GM21367 (cell line): ENCODE results near the gene FBLN2.
"Not testable (repeated sequence)": the region's sequence is repeated elsewhere in the genome, so short reads cannot be mapped to it uniquely, and the experiment has no call there.

Experiments used
- ATAC-seq: cut with Tn5 transposase; IDR thresholded peaks from one replicate; pipeline ENCODE4 v1.9.1; 2021; ENCODE audit not compliant: unreplicated experiment

FBLN2 gene

GRCh38 chr3:13548696-13549622 lies at the start of gene FBLN2:
FBLN2 (plus strand) TSS chr3:13549125; CDS start chr3:13570356, 21,231 bp downstream.
- no peak for ATAC-seq

GRCh38 chr3:13499246-13499645 lies 49.7 kb upstream of the FBLN2 start:
- not testable (repeated sequence) for ATAC-seq

GRCh38 chr3:13500133-13500885 lies 48.6 kb upstream of the FBLN2 start:
- no peak for ATAC-seq

DNA sequence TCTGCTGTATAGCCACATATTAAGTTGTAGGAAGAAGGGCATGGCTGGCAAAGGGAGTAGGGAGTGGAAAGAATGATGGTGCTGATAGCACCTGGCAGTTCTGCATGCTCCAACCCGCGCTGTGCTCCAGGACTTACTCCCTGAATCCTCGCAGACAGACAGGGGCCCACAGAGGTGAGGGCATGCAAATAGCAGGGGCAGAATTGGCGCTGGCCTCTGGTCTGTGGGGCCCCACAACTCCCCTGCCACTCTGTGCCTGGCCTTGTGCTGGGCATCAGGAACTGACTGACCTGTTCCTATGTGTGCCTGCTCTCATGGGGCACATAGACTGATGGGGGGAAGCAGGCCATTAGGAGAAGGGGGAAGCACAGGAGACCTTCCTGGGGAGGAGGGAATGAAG lies 47.9 kb upstream of the FBLN2 start:
- no peak for ATAC-seq

DNA sequence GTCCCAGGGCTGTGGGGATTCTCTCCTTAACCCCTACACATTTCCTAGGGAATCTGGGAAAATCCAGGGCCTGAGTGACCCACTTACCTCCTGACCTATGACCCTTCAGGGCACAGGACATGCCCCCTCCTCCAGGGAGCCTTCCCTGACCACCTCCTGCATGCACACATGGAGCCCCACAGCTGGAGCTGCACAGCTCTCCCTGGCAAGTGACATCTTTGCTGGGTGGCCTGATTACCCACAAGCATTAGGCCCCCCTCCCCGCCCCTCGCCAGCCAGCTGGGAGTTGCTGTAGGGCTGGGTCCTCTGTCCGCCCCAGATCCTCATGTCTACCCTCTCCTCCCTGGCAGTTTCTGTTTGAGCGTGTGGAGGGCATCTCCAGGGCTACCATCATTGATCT lies 47.4 kb upstream of the FBLN2 start:
- ATAC-seq = no peak

- no peak for ATAC-seq
Measured at GRCh38 chr3:13501958-13502790, 46.8 kb upstream of the FBLN2 start.

DNA sequence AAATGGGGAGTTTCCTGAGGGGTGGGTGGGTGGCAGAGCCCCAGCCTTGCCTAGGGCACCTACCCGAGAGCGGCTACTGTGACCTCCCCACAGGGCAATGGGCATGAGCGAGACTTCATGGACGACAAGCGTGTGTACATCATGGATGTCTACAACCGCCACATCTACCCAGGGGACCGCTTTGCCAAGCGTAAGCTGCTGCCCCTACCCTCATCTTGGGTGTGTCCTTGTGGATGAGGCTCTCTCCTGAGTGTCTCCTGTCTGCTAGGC lies 46.2 kb upstream of the FBLN2 start:
- ATAC-seq = no peak

DNA sequence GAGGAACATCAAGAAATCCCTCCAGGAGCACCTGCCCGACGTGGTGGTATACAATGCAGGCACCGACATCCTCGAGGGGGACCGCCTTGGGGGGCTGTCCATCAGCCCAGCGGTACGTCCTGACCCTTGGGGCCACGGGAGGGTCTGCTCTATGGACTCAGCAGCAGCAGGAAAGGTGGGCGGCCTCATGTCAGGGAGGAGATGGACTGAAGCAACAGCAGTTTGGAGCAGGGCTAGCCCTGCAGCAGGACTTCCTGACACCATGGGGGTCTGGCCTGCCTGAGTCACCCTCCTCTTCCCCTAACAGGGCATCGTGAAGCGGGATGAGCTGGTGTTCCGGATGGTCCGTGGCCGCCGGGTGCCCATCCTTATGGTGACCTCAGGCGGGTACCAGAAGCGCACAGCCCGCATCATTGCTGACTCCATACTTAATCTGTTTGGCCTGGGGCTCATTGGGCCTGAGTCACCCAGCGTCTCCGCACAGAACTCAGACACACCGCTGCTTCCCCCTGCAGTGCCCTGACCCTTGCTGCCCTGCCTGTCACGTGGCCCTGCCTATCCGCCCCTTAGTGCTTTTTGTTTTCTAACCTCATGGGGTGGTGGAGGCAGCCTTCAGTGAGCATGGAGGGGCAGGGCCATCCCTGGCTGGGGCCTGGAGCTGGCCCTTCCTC lies 44.6 kb upstream of the FBLN2 start:
- ATAC-seq = no peak

- no peak for ATAC-seq
Measured at GRCh38 chr3:13505147-13506130, 43.5 kb upstream of the FBLN2 start.

- no peak for ATAC-seq
Measured at GRCh38 chr3:13506239-13506638, 42.7 kb upstream of the FBLN2 start.

DNA sequence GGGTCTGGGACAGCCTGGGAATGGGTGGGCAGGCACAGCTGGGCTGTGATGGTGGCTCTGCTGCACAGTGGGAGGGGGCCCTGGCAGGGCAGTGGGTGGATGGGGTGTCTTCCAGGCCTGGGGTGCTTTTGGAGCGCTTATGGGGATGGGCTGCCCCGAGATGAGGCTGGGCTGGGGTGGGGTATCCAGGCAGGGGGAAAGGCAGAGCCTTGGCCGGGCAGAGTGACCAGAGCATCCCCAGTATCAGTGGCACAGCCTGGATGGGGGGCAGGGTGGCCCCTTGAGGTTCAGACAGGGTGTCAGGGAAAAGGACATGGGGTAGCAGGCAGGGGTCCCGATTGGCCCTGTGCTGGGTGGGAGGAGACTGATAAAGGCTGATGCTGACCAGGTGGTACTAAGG lies 42.2 kb upstream of the FBLN2 start:
- no peak for ATAC-seq

DNA sequence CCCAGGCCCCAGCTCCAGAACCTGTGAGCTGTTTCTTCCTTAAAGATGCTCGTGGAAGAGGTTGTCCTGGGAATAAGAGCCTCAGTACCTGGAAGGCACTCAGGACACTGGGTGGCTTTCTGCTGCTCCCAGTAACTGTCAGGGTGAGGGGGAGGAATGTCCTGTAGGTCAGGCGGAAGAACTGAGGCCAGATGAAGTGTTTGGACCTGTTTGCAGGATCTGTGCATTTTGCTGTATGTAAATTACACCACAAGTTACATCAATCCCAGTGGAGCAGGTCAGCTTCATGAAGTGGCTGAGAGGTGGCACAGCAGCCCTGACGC lies 41.7 kb upstream of the FBLN2 start:
- no peak for ATAC-seq

DNA sequence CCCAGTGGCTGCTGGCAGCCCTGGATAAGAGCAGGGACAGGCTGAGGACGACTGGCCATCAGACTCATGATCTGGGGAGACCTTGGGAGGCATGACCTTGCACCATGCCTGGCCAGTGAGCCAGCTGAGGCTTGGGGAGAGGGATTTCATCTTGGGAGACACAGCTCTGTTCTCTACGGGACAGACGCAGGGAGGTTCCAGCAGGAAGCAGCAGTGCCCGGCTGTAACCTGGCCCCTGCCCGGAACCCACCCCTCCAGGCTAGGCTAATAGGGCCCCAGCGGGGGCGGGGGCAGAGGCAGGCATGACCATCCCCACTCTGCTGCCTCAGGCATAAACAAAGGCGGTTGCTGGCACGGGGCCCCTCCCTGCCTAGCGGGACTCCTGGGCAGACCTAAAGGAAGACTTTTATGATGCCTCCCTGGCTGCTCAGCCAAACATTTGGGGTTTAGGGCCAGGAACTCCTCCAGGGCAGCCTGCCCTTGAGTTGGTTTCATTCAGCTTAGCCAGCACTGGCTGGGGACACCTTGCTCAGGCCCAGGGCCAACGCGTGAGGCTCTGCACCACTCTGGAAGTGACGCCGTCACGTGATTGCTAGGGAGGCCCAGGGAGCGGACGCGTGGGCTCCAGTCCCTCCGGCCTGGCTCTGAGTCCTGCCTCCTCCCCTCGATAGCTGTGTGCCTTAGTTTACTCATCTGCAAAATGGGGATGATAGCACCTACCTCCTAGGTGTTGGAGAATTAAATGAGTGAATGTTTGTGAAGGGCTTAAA lies 41.2 kb upstream of the FBLN2 start:
- ATAC-seq = no peak

- ATAC-seq = no peak
Measured at GRCh38 chr3:13508496-13508895, 40.4 kb upstream of the FBLN2 start.

GRCh38 chr3:13509059-13509815 lies 39.7 kb upstream of the FBLN2 start:
- ATAC-seq = no peak

GRCh38 chr3:13509816-13510192 lies 39.1 kb upstream of the FBLN2 start:
- no peak for ATAC-seq

- no peak for ATAC-seq
Measured at GRCh38 chr3:13512451-13512850, 36.5 kb upstream of the FBLN2 start.
